ENCODE measurements around the gene HLA-G. TPM values are rescaled to one million over a fixed set of nuclear protein-coding genes. Genes with fewer than 3 reads are reported as not detected.

The HLA-G gene
- total RNA-seq, 4 donors from 2014 or later = not detected

DNA sequence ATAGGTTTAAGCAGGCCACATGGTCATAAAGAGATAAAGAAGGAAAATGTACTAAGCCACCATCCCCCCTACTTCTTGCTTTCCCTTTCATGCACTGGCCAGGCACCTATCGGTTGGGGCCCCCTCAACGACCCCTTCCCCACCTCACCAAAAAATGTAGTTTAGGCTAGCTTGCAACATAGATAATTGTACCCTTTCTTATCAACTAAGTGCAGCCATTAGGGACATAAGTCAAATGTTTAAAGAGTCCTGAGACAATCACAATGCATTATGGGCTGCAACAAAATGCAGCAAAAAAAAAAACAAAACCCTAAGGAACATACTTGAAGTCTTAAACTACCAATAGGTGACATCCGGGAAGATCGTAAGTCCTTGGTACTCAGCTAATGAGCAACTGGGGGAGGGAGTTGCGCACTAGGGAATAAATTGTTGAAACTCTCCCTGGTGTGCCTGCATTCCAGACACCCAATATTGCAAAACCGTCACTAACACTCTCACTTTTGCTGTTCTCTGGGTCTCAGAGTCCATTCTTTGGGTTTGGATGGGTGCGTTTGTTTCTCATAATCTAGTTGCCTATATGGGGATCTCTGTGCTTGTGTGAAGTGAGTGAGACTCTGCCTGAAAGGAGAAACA is 12.4 kb upstream of the HLA-G start:
- H3K36me3 ChIP-seq = no peaks in the 10 kb centered on the region
- H3K27ac ChIP-seq = no peak overlapping the region
- H3K27me3 ChIP-seq = peaks cover 23% of the 10 kb centered on the region
- no peaks in the 10 kb centered on the region for H3K4me1 ChIP-seq
- H3K4me3 ChIP-seq = no peak overlapping the region
- TF ChIP-seq, protein P1, sequence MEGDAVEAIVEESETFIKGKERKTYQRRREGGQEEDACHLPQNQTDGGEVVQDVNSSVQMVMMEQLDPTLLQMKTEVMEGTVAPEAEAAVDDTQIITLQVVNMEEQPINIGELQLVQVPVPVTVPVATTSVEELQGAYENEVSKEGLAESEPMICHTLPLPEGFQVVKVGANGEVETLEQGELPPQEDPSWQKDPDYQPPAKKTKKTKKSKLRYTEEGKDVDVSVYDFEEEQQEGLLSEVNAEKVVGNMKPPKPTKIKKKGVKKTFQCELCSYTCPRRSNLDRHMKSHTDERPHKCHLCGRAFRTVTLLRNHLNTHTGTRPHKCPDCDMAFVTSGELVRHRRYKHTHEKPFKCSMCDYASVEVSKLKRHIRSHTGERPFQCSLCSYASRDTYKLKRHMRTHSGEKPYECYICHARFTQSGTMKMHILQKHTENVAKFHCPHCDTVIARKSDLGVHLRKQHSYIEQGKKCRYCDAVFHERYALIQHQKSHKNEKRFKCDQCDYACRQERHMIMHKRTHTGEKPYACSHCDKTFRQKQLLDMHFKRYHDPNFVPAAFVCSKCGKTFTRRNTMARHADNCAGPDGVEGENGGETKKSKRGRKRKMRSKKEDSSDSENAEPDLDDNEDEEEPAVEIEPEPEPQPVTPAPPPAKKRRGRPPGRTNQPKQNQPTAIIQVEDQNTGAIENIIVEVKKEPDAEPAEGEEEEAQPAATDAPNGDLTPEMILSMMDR (IDR thresholded peaks at IDR 0.05) = no peak
- TF ChIP-seq POLR2AphosphoS5 (IDR thresholded peaks at IDR 0.05) (no peak), POLR2A (IDR thresholded peaks at IDR 0.05) (no peak), EP300 (IDR thresholded peaks at IDR 0.05) (no peak)
- WGBS, 2 donors (ENCODE audit: low coverage in 1 of 2) = 58 to 89% methylated on average over 7 of the region's 7 CpGs
- H3K9me3 ChIP-seq = no peaks in the 10 kb centered on the region
- no peak for ATAC-seq

DNA sequence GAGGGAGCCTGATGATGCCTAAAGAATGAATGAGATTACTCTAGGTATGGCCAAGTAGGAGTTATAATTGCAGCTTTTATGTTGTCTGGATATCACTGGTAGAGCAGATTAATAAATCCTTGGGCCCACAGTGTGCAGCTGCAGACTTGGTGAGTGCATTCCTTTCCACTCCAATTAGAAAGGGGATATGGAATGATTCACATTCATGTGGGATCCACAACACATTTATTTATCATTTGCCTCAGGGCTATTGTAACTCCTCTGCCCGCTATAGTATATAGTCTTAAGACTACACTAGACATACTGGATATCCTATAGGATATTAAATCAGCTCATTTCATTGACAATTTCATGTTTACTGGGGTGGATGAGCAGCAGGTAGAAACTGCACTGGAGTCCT is 11.6 kb upstream of the HLA-G start:
- 73 to 100% methylated on average over 1 of the region's 1 CpG for WGBS, 2 donors (ENCODE audit: low coverage in 1 of 2)
- H3K27me3 ChIP-seq = peaks cover 28% of the 10 kb centered on the region
- H3K9me3 ChIP-seq = no peaks in the 10 kb centered on the region
- no peaks in the 10 kb centered on the region for H3K4me1 ChIP-seq
- H3K36me3 ChIP-seq = no peaks in the 10 kb centered on the region
- TF ChIP-seq POLR2A (IDR thresholded peaks at IDR 0.05) (no peak), POLR2AphosphoS5 (IDR thresholded peaks at IDR 0.05) (no peak), EP300 (IDR thresholded peaks at IDR 0.05) (no peak)
- TF ChIP-seq, protein P1 (IDR thresholded peaks at IDR 0.05) = no peak
- ATAC-seq = no peak
- H3K4me3 ChIP-seq = no peak overlapping the region
- no peak overlapping the region for H3K27ac ChIP-seq

DNA sequence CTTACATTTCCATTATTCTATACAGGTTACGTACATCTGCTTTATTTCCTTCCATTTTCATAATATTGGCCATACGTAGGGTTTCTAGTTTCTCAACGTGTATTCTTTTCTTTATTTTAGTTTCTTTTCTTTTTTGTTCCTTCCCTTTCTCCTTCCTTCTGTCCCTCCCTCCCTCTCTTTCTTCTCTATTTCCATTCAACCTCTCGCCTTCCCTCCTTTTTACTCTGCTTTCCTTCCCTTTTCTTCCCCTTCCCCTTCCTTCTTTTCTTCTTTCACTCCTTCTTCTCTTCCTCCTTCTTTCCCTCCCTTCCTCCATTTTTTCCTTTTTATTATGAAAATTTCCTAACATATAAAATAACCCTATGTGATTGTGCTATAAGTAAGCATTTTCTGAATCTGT is 8.7 kb upstream of the HLA-G start:
- Histone ChIP-seq H3K36me3 (no peaks in the 10 kb centered on the region), H3K27me3 (peaks cover 25% of the 10 kb centered on the region), H3K9me3 (no peaks in the 10 kb centered on the region), H3K27ac (no peak overlapping the region), H3K4me3 (no peak overlapping the region), H3K4me1 (no peaks in the 10 kb centered on the region)
- no peak for ATAC-seq
- TF ChIP-seq, protein P1 (IDR thresholded peaks at IDR 0.05) = no peak
- TF ChIP-seq POLR2A (IDR thresholded peaks at IDR 0.05) = no peak
- no peak for TF ChIP-seq EP300 (IDR thresholded peaks at IDR 0.05)
- TF ChIP-seq POLR2AphosphoS5 (IDR thresholded peaks at IDR 0.05) = no peak
- WGBS, 2 donors (ENCODE audit: low coverage in 1 of 2) = 53 to 85% methylated on average over 2 to 4 of the region's 4 CpGs

- no peaks in the 10 kb centered on the region for H3K9me3 ChIP-seq
- no peaks in the 10 kb centered on the region for H3K36me3 ChIP-seq
- ATAC-seq = no peak
- H3K4me1 ChIP-seq = peaks cover 0 to 13% (median 9%) of the 10 kb centered on the region in 3 donors
- TF ChIP-seq POLR2AphosphoS5 (IDR thresholded peaks at IDR 0.05) = no peak
- TF ChIP-seq, protein P1 (IDR thresholded peaks at IDR 0.05) = no peak
- H3K27me3 ChIP-seq = peaks cover 41% of the 10 kb centered on the region
- H3K4me3 ChIP-seq = no peak overlapping the region
- no peak overlapping the region for H3K27ac ChIP-seq
Observed at GRCh38 chr6:29824144-29824543, 3.5 kb upstream of the HLA-G start.

DNA sequence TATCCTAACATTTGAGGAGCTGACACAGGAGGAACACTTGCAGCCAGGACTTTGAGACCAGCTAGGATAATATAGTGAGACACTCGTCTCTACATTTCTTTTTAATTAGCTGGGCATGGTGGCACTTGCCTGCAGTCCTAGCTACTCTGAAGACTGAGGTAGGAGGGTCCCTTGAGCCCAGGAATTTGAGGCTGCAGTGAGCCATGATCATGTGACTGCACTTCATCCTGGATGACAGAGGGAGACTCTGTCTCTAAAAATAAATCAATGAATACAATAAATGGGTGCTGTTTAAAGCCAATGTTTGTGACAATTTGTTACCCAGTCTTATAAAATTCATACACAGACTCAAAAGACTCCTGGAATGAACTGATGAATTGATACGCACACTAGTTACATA is 1.8 kb upstream of the HLA-G start:
- ATAC-seq = no peak
- 71 to 75% methylated on average over 1 to 2 of the region's 2 CpGs for WGBS, 2 donors (ENCODE audit: low coverage in 1 of 2)
- no peak overlapping the region for H3K27ac ChIP-seq
- peaks cover 0 to 13% (median 9%) of the 10 kb centered on the region in 3 donors for H3K4me1 ChIP-seq
- peaks cover 40% of the 10 kb centered on the region for H3K27me3 ChIP-seq
- no peak overlapping the region for H3K4me3 ChIP-seq
- no peaks in the 10 kb centered on the region for H3K9me3 ChIP-seq
- no peaks in the 10 kb centered on the region for H3K36me3 ChIP-seq
- TF ChIP-seq EP300 (IDR thresholded peaks at IDR 0.05) (no peak), POLR2AphosphoS5 (IDR thresholded peaks at IDR 0.05) (no peak), POLR2A (IDR thresholded peaks at IDR 0.05) (no peak)
- TF ChIP-seq, protein P1 (IDR thresholded peaks at IDR 0.05) = no peak
